Effector CD8-positive, alpha-beta T cell (primary cell): ENCODE results near the gene ZPBP.

Source experiments
- DNase-seq: peaks from one replicate; lab custom pipeline; 2025; lab: John Stamatoyannopoulos, UW
- total RNA-seq, 4 experiments: gene quantifications; one replicate each; lab custom pipeline; 2026; lab: John Stamatoyannopoulos, UW

ZPBP gene, protein sequence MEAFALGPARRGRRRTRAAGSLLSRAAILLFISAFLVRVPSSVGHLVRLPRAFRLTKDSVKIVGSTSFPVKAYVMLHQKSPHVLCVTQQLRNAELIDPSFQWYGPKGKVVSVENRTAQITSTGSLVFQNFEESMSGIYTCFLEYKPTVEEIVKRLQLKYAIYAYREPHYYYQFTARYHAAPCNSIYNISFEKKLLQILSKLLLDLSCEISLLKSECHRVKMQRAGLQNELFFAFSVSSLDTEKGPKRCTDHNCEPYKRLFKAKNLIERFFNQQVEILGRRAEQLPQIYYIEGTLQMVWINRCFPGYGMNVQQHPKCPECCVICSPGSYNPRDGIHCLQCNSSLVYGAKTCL
- 0 to 0.27 (median 0.10) reads per million in 4 experiments for total RNA-seq

- peak; percentile 22 for DNase-seq
Observed at GRCh38 chr7:50092579-50093491, at the start of gene ZPBP. Gene ZPBP, minus strand, starts transcription at chr7:50093246. Its CDS starts 52 bp downstream, at chr7:50093194.

DNA sequence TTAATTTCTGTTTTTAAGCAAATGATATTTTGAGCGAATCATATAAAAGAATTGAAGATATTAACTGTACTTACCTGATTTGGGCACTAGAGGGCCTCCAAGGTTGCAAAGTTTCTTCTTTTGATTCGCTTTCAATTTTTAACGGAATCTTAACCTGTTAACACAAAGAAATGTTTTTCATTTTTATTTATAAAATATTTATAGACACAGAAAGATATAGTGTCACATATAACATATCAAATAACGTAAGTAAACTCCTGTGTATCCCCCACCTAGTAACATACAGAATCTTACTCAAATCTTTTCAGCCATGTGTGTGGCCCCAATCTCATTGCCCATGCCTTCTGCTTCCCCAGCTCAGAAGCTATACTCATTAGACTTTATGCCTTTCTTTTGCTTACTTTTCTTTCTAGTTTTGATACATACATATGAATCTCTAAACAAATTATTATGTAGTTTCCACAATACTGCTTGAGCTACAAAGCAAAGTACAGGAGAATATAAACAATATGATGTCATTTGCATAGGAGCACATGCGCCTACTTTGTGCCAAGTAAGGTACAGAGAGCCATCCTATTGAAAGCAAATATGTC is 49.5 kb upstream of the ZPBP start:
- no peak for DNase-seq

DNA sequence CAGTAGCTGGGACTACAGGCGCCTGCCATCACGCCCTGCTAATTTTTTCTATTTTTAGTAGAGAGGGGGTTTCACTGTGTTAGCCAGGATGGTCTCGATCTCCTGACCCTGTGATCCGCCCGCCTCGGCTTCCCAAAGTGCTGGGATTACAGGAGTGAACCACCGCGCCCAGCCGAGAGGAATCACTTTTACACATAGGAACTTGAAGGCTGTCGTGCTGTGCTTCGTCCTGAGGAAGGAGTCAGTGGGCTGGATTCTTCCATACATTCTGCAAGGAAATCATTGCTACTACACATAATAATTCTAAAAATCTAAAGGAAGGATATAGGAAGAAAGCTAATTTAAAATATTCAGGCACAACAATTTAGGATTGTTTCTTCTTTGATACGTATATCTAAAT is 48.8 kb upstream of the ZPBP start:
- DNase-seq, result no peak

- DNase-seq, result no peak
Observed at GRCh38 chr7:50141131-50141530, 48.1 kb upstream of the ZPBP start.

DNA sequence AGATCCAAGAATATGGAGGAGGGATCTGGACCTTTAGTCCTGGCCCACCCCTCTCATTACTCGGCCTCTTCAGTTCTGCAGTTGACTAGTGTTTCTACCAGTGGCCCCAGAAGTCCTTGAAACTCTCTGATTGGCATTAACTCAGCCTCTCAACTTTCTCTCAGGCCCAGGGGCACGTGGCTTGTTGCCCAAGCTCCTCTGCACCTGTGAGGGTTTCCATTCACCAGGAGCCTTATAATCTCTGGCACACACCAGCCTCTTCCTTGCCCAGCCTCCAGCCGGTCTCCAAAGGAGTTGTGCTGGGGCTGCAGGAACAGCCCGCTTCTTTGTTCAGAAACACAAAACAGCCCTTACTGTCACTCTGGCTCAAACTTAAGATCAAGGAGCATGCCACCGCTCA is 47.6 kb upstream of the ZPBP start:
- DNase-seq, result no peak

DNA sequence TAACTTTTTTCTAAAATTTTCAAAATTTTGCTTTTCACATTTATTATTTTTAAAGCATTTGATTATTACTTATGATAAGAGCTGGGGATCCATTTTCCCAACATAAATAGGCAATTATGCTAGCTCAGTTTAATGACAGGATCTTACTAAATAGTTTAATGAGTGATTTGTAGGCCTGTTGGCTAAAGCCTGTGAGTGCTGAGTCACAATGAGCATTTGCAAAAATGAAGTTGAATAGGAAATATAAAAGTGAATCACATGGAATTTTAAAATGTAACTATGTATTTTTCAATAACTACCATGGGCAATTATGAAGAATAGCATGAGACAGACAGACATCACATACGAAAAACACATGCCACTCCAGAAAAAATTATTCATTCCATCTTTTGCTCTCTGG is 45.1 kb upstream of the ZPBP start:
- DNase-seq, result no peak

- no peak for DNase-seq
Observed at GRCh38 chr7:50125766-50126165, 32.7 kb upstream of the ZPBP start.

DNA sequence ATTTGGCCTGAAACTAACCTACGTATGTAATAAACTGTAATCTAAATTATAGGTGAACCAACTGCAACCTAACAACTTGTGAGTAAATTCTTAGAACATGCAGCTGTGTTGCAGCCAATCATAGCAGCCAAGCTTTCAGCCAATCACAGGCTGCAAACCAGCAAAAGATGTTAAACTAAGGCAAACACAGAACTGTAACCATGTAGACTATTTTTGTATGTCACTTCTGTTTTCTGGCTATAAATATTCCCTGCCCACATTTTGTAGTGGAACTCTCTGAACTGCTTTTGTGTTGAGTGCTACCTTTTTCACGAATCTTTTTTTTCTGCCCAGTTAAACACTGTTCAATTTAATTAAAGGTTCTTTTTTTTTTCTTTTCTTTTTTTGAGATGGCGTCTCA is 28.2 kb upstream of the ZPBP start:
- DNase-seq, result no peak

GRCh38 chr7:50119815-50120637 is 27.0 kb upstream of the ZPBP start:
- no peak for DNase-seq

DNA sequence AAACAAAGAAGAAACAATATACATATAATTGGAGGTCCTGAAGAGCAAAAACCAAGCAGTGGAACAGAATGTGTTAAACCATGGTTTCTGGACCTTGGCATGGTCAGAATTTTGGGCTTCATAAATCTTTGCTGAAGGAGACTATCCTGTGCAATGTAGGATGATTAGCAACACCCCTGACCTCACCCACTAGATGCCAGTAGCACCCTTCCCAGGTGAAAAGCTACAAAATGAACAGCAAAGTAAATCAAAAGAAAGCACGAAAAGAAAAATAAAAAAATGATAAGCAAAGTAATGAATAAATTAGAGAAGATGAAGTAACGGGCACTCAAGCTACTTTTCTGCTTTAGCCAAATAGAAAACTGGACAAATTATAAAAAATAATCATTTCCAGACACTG is 19.2 kb upstream of the ZPBP start:
- no peak for DNase-seq

- DNase-seq, result no peak
Observed at GRCh38 chr7:50101873-50102272, 8.8 kb upstream of the ZPBP start.

GRCh38 chr7:50095634-50096033 is 2.6 kb upstream of the ZPBP start:
- DNase-seq, result no peak

DNA sequence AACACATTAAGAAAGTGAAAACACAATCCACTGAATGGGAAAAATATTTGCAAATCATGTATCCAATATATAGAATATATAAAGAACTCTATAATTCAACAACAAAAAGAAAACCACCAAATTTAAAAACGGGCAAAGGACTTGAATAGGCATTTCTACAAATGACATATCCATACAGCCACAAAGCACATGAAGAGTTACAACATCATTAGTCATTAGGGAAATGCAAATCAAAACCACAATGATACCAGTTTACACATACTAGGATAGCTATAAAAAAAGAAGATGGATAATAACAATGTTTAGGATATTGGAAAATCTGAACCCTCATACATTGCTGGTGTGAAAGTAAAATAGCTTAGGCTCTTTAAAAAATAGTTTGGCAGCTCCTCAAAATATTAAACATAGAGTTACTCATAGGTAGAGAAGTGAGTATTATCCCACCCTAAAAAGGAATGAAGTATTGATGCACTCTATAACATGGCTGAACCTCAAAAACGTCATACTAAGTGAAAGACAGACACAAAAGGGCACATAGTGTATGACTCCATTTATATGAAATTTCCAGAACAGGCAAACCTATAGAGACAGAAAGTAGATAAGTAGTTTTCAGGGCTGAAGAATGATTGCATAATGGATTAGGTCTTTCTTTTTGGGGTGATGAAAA is 4.5 kb downstream of the ZPBP start:
- DNase-seq, result no peak

DNA sequence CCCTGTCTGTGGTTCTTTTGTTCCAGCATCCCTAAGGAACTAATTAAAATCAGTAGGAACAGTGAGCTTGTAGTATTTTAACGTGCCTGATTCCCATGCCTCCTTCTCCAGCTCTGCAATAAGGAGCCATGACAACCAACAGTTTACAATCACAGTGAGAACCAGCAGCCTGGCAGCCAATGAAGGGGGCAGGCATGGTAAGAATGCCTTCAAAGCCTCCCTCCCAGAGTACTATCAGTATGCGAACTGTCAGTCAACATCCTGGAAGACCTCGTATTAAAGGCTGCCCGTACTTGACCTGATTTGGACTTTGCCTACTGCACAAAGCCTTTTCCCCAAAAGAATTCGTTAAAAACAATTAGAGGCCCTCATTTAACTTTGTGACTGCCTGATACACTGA is 7.7 kb downstream of the ZPBP start:
- no peak for DNase-seq

DNA sequence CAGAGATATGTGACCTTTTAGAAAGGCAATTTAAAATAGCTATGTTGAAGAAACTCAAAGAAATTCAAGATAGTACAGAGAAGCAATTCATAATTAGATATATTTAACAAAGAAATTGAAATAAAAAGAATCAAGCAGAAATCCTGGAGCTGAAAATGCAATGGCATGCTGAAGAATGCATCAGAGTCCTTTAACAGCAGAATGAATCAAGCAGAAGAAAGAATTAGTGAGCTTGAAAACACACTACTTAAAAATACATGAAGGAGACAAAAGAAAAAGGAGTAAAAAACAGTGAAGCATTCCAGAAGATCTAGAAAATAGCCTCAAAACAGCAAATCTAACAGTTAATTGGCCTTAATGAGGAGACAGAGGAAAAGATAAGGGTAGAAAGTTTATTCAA is 20.0 kb downstream of the ZPBP start:
- DNase-seq, result no peak

- no peak for DNase-seq
Observed at GRCh38 chr7:50069613-50070012, 23.4 kb downstream of the ZPBP start.

GRCh38 chr7:50068850-50069551 is 24.0 kb downstream of the ZPBP start:
- DNase-seq, result no peak

- no peak for DNase-seq
Observed at GRCh38 chr7:50068026-50068425, 25.0 kb downstream of the ZPBP start.

GRCh38 chr7:50062951-50063350 is 30.1 kb downstream of the ZPBP start:
- no peak for DNase-seq

DNA sequence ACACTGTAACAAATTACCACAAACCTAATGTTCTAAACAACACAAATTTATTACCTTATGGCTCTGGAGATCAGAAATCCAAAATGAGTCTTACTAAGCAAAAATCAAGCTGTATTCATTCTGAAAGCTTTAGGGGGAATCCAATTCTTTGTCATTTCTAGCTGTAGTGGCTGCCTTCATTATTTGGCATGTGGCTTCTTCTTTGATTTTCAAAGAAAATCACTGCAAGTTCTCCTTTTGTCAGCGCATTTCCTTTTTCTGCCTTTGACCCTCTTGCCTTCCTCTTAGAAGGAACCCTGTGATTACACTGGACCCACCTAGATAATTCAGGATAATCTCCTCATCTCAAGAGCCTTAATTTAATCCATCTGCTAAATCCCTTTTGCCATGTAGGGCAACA is 36.9 kb downstream of the ZPBP start:
- DNase-seq, result no peak

- no peak for DNase-seq
Observed at GRCh38 chr7:50047716-50048115, 45.3 kb downstream of the ZPBP start.
